CD4-positive, alpha-beta T cell treated with Interleukin-12 subunit alpha and Interleukin-12 subunit beta, for 1 hour (primary cell): ENCODE results near the gene INHBA.

Experiments used
- DNase-seq: peaks from one replicate; pipeline ENCODE4 v3.0.0-alpha.2; 2020

INHBA gene

DNA sequence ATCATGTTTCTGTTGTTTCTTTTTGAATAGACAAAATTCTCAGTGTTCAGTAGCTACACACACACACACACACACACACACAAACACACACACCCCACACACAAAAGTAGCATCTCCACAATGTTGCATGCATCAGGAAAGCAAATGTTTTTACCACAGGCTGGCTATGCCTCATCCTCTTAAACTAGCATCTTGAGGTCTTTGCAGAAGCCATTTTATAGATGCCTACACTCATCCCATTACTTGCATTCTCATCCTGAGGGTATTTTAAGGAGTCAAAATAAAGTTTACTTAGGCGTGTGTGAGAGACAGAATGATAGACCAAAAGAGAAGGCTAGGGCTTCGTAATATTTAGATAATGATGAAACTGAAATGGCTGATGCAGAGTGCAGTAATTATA lies 7.9 kb upstream of the INHBA start:
- DNase-seq, result no peak

DNA sequence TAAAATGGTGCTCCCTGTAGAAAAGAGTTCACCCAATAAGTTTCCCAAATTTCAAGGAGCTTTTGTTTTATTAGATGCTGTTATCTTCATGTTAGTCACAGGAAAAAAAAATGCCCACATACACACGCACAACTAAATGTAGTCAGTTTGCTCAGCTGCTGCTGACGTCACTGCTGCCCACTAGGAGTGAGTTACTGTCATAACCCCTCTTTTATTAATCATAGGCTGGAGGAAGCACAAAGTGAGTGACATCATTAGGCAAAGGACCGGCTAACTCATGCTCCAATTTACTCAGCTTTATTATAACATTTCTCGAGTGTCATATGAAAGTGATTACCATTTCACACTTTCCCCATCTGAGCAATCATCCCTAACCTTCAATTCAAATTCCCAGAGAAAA lies 6.7 kb upstream of the INHBA start:
- DNase-seq, result no peak

DNA sequence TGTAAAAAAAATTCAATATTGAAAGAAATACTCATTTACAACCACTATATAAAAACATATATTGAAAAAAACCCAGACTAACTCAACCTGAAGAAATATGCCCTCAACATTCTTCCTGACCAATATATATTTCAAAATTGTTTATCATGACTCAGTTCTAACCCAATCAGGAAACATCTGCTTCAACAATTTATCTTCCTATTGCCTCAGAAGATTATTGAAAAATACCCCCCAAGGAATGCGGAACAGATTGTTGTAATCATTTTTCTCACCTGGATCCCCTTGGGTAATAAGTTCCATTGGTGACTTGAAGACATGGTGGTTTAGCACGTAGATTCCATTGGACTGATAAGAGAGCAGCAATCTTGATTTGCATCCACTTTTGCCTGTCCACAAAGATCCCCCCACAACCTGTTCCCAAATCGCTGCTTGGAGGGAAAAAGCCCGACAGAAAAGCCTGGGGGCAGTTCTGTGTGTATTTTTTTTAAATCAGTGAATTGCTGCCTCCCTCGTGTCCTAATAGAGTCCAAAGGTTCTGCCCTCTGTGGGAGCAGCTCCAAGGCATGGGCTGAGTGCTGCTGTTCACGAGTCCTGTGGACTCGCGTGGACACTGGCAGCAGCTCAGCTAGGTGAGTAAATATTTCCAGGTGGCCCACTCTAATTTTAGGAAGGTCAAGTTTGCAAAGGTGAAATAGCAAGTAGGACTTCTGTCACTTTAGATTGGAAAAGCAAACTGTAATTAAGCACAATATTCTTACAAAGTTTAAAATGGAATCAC lies 5.9 kb upstream of the INHBA start:
- DNase-seq, result no peak

DNA sequence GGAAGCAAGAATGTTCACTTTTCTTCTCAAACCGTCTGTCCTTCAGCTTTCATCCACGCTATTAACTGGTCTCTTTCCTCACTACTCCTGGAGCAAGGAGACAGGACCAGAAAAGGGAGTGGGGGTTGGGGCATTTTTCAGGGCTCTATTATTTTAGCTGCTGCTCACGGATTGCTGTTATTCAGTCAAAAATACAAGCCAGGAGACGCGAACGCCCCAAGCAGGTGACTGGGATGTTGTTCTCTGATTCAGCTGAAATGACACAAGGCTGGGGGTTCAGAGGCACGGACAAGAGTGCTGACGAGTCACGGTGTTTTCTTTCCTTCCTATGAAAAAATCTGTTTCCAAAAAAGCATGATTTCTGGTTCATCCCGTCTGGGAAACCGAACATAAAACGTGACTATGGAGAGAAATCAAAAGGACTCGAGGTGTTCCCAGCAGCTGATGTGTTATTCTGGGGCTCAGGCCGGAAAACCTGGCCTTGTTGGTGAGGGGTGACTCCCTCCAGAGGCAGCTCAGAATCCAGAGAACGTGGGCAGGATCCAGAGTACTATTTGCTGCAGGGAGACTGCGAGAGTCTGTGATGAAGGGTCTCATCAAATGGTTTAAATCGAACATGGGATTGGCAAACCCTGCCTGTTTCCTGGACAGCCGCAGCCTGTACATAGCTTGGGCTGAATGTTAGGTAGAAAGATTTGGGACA lies 3.5 kb upstream of the INHBA start:
- DNase-seq, result no peak

- peak; percentile 47 for DNase-seq
Observed at GRCh38 chr7:41705109-41705901, 2.4 kb upstream of the INHBA start.

DNA sequence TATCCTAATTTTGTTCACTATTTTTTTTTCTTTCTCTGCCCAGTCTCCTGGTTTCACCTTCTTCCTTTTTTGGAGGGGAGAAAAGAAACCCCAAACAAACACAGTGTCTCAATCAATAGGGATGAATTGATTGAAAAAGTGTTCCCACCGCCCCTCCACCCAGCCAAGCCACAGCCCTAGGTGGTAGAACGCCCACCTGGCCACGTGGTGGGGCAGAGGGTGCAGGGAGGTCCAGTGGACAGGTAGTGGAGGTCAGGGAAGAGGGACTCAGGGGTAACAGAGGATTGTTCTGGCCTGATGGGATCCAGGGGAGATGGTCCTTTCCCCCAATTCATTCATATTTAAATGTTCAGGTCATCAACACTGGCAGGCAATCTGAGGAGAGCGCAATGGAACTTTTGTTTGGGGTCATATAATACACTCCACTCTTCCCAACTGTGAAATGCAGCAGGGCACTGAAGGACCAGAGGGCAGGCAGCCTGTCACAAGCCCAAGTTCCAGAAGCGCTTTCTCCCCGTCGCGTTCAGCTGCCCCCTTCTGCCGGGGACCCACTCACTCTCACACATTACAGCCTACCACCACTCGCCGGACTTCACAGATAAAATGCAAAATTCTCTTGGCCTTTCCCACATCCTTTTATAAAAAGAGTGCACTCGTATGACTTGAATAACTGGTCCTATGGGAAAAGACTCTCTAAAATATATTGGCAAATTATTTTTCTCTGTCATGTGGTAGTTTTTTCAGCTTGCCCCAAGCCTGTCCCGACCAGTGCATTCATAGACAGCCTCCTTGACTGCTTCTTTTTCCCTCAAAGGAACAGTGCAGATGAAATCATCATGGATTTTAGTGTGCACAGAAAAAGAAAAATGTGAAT lies 1.6 kb downstream of the INHBA start:
- DNase-seq, result no peak

GRCh38 chr7:41700044-41700471 lies 2.8 kb downstream of the INHBA start:
- no peak for DNase-seq

DNA sequence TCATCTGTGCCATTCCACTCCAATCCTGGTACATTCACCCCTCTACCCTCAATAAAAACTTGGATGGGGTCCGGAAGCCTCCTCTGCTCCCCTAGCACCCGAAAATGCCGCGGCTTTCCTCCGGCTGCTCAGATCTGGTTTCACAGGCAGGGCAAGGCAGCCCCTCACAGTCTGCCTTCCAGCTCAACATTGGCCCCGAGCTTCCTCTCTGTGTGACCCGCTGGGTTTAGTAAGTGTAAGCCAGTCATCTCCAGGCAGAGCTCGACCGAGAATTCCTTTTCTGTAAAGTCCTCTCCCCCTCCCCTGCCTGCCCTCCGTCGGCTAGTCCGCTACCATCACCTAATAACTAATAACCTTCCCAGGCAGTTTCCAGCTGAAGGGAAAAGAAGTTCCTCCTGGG lies 3.4 kb downstream of the INHBA start:
- no peak for DNase-seq

DNA sequence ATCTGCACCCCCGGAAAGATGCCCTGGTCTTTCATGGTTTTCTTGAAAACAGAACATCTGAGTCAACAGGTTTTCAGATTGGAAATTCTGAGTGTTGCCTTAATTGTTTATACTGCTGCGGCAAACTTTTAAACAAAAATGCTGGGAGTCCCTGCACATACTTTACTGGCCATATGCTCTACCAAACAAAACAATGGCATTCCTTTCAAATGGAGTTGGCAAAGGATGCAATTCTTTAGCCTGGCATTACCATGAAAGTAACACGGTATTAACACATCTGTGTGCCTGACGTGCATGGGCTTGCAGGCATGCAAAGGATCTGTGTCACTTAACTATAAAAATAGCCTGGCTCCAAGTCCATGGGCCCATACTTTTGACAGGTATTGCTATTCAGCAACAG lies 4.2 kb downstream of the INHBA start:
- no peak for DNase-seq

- no peak for DNase-seq
Observed at GRCh38 chr7:41698114-41698513, 4.8 kb downstream of the INHBA start.

DNA sequence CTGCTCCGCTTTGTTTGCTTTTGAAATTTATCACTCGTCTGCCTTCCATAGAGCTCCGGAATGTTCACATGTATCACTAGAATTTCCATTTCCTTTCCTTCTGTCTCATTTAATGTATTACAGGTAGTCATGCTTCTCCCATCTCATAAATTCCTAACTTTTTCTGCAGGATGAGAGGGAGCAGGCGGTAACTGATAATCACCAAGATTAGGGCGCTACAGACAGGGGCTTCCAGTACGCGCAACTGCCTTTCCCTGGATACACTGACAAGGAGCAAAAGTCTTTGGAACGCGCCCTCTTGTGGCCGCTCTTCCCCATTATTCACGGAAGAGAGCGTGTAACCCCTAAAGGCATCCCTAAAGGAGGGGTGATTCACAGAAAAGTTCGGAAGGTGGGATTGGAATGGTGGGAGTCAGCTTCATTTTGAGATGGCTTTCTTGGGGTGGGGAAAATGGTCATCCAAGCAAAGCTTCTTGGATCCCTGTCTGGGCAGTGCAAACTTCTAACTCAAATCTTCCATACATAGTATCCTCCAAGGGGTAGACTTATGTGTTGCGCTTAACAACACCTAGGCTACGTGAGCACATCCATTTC lies 6.5 kb downstream of the INHBA start:
- no peak for DNase-seq

GRCh38 chr7:41695661-41696322 lies 7.1 kb downstream of the INHBA start:
- no peak for DNase-seq

GRCh38 chr7:41694495-41694894 lies 8.4 kb downstream of the INHBA start:
- DNase-seq, result no peak

- no peak for DNase-seq
Observed at GRCh38 chr7:41693150-41693997, 9.5 kb downstream of the INHBA start.

GRCh38 chr7:41692251-41692650 lies 10.6 kb downstream of the INHBA start:
- DNase-seq, result no peak

DNA sequence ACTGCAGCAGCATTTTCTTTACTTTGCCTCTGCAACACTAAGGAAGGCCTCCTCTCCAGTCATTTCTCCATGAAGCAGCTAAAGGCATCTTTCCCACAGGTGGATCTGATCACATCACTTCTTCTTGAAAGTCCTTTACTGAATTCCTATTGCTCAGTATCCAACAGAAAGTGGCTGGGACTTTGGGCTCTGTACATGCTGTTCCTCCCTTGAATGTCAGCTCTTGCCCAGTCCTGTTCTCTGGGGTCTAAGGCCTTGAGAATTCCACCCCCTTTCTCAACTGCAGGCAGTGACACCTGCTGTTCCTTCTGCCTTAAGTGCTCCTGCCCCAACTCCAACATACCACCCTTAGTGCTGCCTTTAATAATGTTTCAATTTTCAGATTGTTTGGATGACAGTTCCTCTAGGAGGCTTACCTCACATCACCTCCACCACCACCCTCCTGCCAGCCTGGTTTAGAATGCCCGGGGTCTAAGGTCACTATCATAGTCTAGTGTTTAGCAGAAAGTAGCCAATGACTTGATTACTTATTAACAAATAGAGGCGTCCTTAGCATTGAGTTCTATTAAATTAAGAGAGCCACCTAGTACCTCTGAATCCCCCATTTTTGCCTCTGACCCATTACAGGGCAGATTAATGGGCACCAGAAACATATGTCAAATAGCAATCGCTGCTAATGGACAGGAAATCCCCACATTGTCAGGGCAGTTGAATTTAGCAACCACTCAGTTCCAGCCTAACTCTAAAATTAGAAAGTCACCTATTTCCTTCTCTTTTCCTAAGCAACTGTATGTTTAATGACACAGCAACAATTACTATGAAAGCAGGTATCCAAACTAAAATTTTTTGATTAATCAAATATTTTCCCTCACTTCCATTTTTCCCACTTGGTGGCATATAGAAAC lies 11.4 kb downstream of the INHBA start:
- DNase-seq, result no peak

DNA sequence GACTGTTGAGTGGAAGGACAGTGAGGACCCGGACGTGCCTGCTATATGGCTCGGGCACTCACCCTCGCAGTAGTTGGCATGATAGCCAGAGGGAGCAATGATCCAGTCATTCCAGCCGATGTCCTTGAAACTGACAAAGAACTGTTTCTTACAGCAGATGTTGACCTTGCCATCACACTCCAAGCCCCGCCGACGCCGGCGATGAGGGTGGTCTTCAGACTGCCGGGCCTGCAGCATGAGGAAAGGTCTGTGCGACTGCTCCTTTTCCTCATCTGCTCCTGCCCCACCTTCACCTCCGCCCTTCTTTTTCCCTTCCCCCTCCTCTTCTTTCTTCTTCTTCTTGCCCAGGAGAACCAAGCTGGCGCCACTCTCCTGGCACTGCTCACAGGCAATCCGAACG lies 13.1 kb downstream of the INHBA start:
- DNase-seq, result no peak

DNA sequence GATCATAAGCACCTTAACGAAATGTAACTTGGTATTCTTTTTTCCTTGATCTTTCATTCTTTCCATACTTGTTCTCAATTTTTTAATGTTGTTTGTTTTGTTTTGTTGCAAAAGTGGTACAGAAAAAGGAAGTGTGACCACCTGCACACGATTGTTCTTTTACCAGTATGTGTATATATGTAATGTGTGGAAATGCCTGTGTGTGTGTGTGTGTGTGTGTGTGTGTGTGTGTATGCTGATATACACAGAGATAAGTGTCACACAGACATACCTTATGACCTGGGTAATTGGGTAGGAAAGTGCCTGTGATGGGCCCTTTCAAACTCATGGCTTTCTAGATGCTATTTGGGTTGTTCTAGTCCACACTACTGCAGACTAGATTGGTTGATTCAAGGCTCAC lies 14.0 kb downstream of the INHBA start:
- DNase-seq, result no peak

DNA sequence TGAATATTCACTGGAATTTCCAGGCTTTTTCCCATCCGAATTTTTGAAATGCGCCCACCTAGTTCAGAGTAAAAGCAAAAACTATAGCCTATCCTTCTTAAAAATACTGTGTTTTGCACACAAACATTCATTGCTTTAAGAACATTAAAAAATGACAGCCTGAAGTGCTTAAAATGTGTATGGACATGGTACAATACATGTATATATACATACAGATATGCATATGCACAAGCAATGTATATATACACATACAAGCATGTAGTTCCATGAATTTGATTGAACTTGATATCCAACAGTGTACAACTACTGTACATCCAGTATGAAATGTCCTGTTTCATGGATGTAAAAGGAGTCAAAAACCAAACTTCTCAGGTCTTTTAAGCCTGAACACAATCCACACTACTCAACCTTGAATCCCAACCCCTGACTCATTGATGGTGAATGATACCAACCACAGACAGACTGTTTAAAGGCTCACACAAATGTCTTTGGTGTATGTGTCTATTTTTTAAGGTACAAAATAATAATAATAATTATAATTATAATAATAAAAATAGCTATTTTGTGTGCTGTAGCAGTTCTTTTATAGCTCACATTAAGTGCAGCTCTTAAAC lies 14.8 kb downstream of the INHBA start:
- DNase-seq, result no peak
